Activated T-helper 9 cell treated with anti-CD3 and anti-CD28 coated beads, Interleukin-2, amount 50 U/mL, for 16 hours (primary cell): ENCODE results near the gene SDE2.
"Not testable (repeated sequence)": the region's sequence is repeated elsewhere in the genome, so short reads cannot be mapped to it uniquely, and the experiment has no call there.

ENCODE experiments used
- DNase-seq: peaks from one replicate; pipeline ENCODE4 v3.0.0-alpha.2; 2020; ENCODE audit warnings: low read depth

The SDE2 gene

GRCh38 chr1:225999227-225999911 is at the start of gene SDE2:
Gene SDE2, minus strand, starts transcription at chr1:225999343. Its CDS starts 31 bp downstream, at chr1:225999312.
- peak; percentile 100 for DNase-seq

- DNase-seq: no peak
Measured at GRCh38 chr1:226048886-226049285, 49.7 kb upstream of the SDE2 start.

GRCh38 chr1:226047495-226047894 is 48.4 kb upstream of the SDE2 start:
- DNase-seq: no peak

GRCh38 chr1:226046240-226046639 is 47.1 kb upstream of the SDE2 start:
- no peak for DNase-seq

- DNase-seq: no peak
Measured at GRCh38 chr1:226044514-226045101, 45.5 kb upstream of the SDE2 start.

GRCh38 chr1:226041419-226041818 is 42.3 kb upstream of the SDE2 start:
- DNase-seq: no peak

- no peak for DNase-seq
Measured at GRCh38 chr1:226038661-226039060, 39.5 kb upstream of the SDE2 start.

- DNase-seq: no peak
Measured at GRCh38 chr1:226035915-226036314, 36.8 kb upstream of the SDE2 start.

GRCh38 chr1:226034482-226034881 is 35.3 kb upstream of the SDE2 start:
- no peak for DNase-seq

GRCh38 chr1:226033991-226034390 is 34.8 kb upstream of the SDE2 start:
- no peak for DNase-seq

- no peak for DNase-seq
Measured at GRCh38 chr1:226033582-226033981, 34.4 kb upstream of the SDE2 start.

GRCh38 chr1:226029568-226030225 is 30.6 kb upstream of the SDE2 start:
- no peak for DNase-seq

GRCh38 chr1:226029093-226029496 is 30.0 kb upstream of the SDE2 start:
- DNase-seq: no peak

GRCh38 chr1:226027538-226028217 is 28.5 kb upstream of the SDE2 start:
- no peak for DNase-seq

GRCh38 chr1:226026833-226027232 is 27.7 kb upstream of the SDE2 start:
- no peak for DNase-seq

- no peak for DNase-seq
Measured at GRCh38 chr1:226023735-226024134, 24.6 kb upstream of the SDE2 start.

- no peak for DNase-seq
Measured at GRCh38 chr1:226021801-226022200, 22.7 kb upstream of the SDE2 start.

- DNase-seq: no peak
Measured at GRCh38 chr1:226021401-226021800, 22.3 kb upstream of the SDE2 start.

GRCh38 chr1:226019572-226019971 is 20.4 kb upstream of the SDE2 start:
- no peak for DNase-seq

- DNase-seq: no peak
Measured at GRCh38 chr1:226017070-226017469, 17.9 kb upstream of the SDE2 start.

GRCh38 chr1:226009650-226010044 is 10.5 kb upstream of the SDE2 start:
- DNase-seq: no peak

- DNase-seq: not testable (repeated sequence)
Measured at GRCh38 chr1:226007126-226007892, 8.2 kb upstream of the SDE2 start.
